Chondrocyte (in vitro differentiated cells): ENCODE data around the gene ALDH5A1. TPM values are rescaled to one million over a fixed set of nuclear protein-coding genes. Genes with fewer than 3 reads are reported as not detected.

Experiments
- DNase-seq: peaks from one replicate; pipeline ENCODE4 v3.0.0; 2021; ENCODE audit warnings: mixed read lengths, low spot score
- H3K27ac Mint-ChIP-seq: one replicate; pipeline ENCODE4 v1.8.0; 2021; ENCODE audit warnings: mild to moderate bottlenecking, moderate library complexity, mixed read lengths; ENCODE audit not compliant: unreplicated experiment
- H3K27me3 Mint-ChIP-seq: 2 replicates; pipeline ENCODE4 v1.8.0; 2021; ENCODE audit warnings: low read depth, mixed read lengths
- H3K36me3 Mint-ChIP-seq: 2 replicates; pipeline ENCODE4 v1.8.0; 2021; ENCODE audit warnings: low read depth, mixed read lengths
- H3K4me1 Mint-ChIP-seq: 2 replicates; pipeline ENCODE4 v1.8.0; 2021; ENCODE audit warnings: low read depth, mild to moderate bottlenecking, mixed read lengths
- H3K4me3 Mint-ChIP-seq: one replicate; pipeline ENCODE4 v1.8.0; 2021; ENCODE audit warnings: mild to moderate bottlenecking, moderate library complexity, mixed read lengths; ENCODE audit not compliant: unreplicated experiment
- H3K9me3 Mint-ChIP-seq: 2 replicates; pipeline ENCODE4 v1.8.0; 2021; ENCODE audit warnings: low read depth, mixed read lengths
- total RNA-seq: library from RNA; stranded (reverse); gene quantifications from 3 replicates; pipeline ENCODE4 v1.2.1, GENCODE V29; 2021
- TF ChIP-seq, protein P1 (sequence below): fragments of 200-600 bp; sonication (generic); IDR thresholded peaks from 2 replicates; pipeline ENCODE4 v1.5.0; 2021; ENCODE audit warnings: antibody characterized with exemption, mild to moderate bottlenecking, moderate library complexity

Gene ALDH5A1
- total RNA-seq, 1 donor from 2014 or later: 7.2 TPM

DNA sequence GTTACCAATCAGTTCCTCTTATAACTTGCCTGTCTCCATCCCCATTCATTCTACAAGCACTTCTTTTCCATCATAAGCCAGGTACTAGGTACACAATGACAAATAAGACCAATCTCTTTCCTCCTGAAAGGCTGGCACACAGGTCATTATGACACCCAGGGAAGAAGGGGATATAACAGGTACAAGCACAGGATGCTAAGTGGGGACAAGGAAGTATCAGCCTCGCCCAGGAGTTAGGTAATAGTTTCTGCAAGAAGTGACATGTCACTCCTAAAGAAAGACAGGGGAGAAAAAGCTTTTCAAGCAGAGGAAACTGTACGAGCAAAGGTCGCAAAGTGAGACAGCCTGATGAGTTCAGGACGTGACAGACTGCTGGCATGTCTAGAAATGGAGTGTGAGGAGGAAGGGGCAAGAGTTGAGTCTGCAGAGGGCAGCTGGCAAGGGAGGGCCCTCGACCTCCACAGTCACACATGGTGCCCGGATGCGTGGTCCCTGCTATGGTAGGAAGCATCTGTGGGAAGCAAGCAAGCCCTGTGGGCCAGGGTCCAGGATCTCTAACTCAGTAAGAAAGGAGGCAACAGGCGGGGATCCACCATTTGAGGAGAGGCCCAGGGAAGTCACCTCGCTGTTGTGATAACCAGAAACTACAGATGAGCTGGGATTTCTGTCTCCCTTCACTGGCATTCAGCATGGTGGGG is 45.8 kb upstream of the ALDH5A1 start:
- TF ChIP-seq, protein P1, sequence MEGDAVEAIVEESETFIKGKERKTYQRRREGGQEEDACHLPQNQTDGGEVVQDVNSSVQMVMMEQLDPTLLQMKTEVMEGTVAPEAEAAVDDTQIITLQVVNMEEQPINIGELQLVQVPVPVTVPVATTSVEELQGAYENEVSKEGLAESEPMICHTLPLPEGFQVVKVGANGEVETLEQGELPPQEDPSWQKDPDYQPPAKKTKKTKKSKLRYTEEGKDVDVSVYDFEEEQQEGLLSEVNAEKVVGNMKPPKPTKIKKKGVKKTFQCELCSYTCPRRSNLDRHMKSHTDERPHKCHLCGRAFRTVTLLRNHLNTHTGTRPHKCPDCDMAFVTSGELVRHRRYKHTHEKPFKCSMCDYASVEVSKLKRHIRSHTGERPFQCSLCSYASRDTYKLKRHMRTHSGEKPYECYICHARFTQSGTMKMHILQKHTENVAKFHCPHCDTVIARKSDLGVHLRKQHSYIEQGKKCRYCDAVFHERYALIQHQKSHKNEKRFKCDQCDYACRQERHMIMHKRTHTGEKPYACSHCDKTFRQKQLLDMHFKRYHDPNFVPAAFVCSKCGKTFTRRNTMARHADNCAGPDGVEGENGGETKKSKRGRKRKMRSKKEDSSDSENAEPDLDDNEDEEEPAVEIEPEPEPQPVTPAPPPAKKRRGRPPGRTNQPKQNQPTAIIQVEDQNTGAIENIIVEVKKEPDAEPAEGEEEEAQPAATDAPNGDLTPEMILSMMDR: no peak

DNA sequence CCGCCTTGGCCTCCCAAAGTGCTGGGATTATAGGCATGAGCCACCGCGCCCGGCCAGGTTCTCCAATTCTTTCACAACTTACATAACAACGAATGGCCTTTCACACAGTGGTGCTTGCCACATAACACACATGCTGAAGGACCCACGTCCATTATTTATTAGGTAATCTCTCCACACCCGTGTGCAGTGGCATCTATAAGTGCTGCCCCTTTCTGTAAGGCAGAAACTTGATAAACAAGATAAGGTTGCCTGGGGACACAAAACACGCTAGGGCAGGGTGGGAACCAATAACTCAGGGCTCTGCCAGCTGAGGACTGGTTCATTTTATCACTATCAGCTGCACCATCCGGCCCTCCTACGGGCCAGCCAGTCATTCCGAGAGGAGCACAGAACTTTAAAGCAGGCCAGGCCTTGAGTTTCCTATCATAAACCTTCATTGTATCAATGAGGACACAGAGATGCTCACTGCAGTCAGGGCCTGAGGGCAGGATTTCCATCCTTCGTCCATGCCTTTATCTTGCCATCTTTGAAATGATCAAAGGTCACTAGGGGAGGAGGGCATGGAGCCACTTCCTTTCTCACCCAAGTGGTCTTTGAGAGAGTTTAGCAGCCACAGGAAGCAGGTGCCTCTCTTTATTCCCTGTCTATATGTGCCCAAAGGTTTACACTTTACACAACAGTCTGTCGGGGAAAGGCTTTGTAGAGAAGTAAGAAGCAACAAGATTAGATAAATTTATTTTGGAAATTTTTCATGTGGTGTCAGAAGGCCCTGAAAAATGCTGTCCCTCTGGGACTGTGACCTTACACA is 43.0 kb upstream of the ALDH5A1 start:
- Mint-ChIP-seq H3K27ac (no peak overlapping the region), H3K4me3 (no peak overlapping the region), H3K9me3 (no peaks in the 10 kb centered on the region), H3K4me1 (no peaks in the 10 kb centered on the region), H3K36me3 (no peaks in the 10 kb centered on the region), H3K27me3 (no peaks in the 10 kb centered on the region)
- no peak for DNase-seq
- TF ChIP-seq, protein P1: no peak

More for the DNA sequence above, 45.8 kb upstream of the ALDH5A1 start:
- Mint-ChIP-seq H3K9me3 (no peaks in the 10 kb centered on the region), H3K4me1 (no peaks in the 10 kb centered on the region), H3K27me3 (no peaks in the 10 kb centered on the region), H3K4me3 (no peak overlapping the region), H3K36me3 (no peaks in the 10 kb centered on the region), H3K27ac (no peak overlapping the region)
- no peak for DNase-seq

DNA sequence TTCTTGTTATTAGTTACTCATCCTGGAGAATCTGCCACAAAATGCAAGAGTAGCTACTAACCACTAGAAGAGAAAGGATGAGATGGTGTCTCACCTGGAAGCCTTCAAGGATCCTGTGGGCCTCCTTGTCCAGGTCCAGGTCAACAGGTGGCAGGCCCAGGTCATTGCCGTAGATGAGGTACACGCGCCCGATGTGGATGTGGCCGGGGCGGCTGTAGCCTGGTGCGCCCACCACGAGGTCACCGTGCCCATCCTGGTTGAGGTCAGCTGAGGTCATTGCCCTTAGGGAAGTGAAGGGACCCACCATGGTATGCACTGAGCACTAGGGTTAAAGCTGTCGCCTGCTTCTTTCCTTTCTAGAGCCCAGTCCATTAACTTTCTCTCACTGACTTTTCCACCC is 40.8 kb upstream of the ALDH5A1 start:
- H3K4me3 Mint-ChIP-seq: no peak overlapping the region
- no peaks in the 10 kb centered on the region for H3K27me3 Mint-ChIP-seq
- H3K27ac Mint-ChIP-seq: no peak overlapping the region
- no peaks in the 10 kb centered on the region for H3K4me1 Mint-ChIP-seq
- no peaks in the 10 kb centered on the region for H3K36me3 Mint-ChIP-seq
- no peaks in the 10 kb centered on the region for H3K9me3 Mint-ChIP-seq
- no peak for DNase-seq
- TF ChIP-seq, protein P1: no peak

DNA sequence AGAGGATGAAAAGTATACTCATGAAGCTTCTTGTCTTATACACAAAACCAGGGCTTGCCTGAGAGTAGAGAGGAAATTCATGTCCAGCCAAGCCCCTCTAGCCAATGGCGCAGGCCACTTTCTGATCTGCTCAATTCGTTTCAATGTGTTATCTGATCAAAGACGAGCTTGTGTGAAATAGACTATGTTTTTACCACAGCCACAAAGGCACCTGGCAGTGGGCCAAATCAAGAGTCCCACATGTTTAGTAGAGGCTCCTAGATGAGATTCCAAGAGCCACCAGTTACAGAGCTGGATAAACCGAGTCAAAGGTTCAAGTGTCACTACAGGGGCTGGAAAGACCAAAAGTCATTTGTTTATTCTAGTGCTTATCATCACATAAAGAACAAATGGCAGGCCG is 40.3 kb upstream of the ALDH5A1 start:
- TF ChIP-seq, protein P1: no peak
- H3K36me3 Mint-ChIP-seq: no peaks in the 10 kb centered on the region
- DNase-seq: no peak
- no peaks in the 10 kb centered on the region for H3K4me1 Mint-ChIP-seq
- no peaks in the 10 kb centered on the region for H3K9me3 Mint-ChIP-seq
- H3K4me3 Mint-ChIP-seq: no peak overlapping the region
- H3K27ac Mint-ChIP-seq: no peak overlapping the region
- H3K27me3 Mint-ChIP-seq: no peaks in the 10 kb centered on the region

DNA sequence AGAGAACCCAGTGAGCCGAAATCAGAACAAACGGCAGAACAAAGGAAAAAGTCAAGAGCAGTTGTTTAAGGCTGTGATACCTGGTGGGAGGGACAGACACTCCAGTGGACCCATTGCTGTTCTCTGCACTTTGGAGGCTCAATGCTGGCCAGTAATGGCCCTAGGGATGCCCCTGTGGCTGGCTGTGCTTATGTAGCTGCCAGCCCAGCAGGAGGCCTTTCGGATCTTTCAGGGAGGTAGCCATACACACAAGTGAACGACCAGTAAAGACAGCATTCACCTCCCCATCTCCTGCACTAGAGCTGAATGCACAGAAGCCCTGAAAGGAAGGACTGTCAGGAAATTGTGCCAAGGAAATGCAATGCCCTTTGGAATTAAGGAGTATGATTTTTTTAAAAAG is 39.7 kb upstream of the ALDH5A1 start:
- H3K9me3 Mint-ChIP-seq: no peaks in the 10 kb centered on the region
- no peak for DNase-seq
- TF ChIP-seq, protein P1: no peak
- H3K27me3 Mint-ChIP-seq: no peaks in the 10 kb centered on the region
- H3K4me1 Mint-ChIP-seq: no peaks in the 10 kb centered on the region
- no peak overlapping the region for H3K4me3 Mint-ChIP-seq
- H3K36me3 Mint-ChIP-seq: no peaks in the 10 kb centered on the region
- H3K27ac Mint-ChIP-seq: no peak overlapping the region
